GM21737 (cell line): Measurements from ENCODE around the gene AATK.
"Not testable (repeated sequence)": the region's sequence is repeated elsewhere in the genome, so short reads cannot be mapped to it uniquely, and the experiment has no call there.

ENCODE experiments used
- ATAC-seq: cut with Tn5 transposase; IDR thresholded peaks from one replicate; pipeline ENCODE4 v1.9.1; 2021; ENCODE audit warnings: mild to moderate bottlenecking, moderate library complexity; ENCODE audit not compliant: unreplicated experiment

Gene AATK

GRCh38 chr17:81148571-81148970 is 17.4 kb downstream of the AATK start:
- ATAC-seq: no peak

GRCh38 chr17:81147701-81148100 is 18.3 kb downstream of the AATK start:
- no peak for ATAC-seq

GRCh38 chr17:81146208-81146607 is 19.8 kb downstream of the AATK start:
- ATAC-seq: not testable (repeated sequence)

GRCh38 chr17:81144423-81144781 is 21.6 kb downstream of the AATK start:
- ATAC-seq: no peak

GRCh38 chr17:81143717-81144422 is 22.2 kb downstream of the AATK start:
- no peak for ATAC-seq

GRCh38 chr17:81143200-81143527 is 22.9 kb downstream of the AATK start:
- no peak for ATAC-seq

- ATAC-seq: no peak
Measured at GRCh38 chr17:81142301-81143199, 23.5 kb downstream of the AATK start.

- no peak for ATAC-seq
Measured at GRCh38 chr17:81140695-81141094, 25.3 kb downstream of the AATK start.

GRCh38 chr17:81140018-81140417 is 26.0 kb downstream of the AATK start:
- ATAC-seq: no peak

GRCh38 chr17:81139428-81139827 is 26.6 kb downstream of the AATK start:
- no peak for ATAC-seq

- ATAC-seq: no peak
Measured at GRCh38 chr17:81138500-81138899, 27.5 kb downstream of the AATK start.

GRCh38 chr17:81138083-81138482 is 27.9 kb downstream of the AATK start:
- ATAC-seq: no peak

GRCh38 chr17:81137248-81137647 is 28.8 kb downstream of the AATK start:
- ATAC-seq: no peak

GRCh38 chr17:81136366-81136765 is 29.7 kb downstream of the AATK start:
- ATAC-seq: no peak

- no peak for ATAC-seq
Measured at GRCh38 chr17:81135505-81136278, 30.3 kb downstream of the AATK start.

- no peak for ATAC-seq
Measured at GRCh38 chr17:81134064-81134781, 31.8 kb downstream of the AATK start.

- no peak for ATAC-seq
Measured at GRCh38 chr17:81132770-81133723, 33.0 kb downstream of the AATK start.

GRCh38 chr17:81132197-81132540 is 33.9 kb downstream of the AATK start:
- no peak for ATAC-seq

- ATAC-seq: no peak
Measured at GRCh38 chr17:81131486-81132196, 34.4 kb downstream of the AATK start.
